HUES6 (cell line): ENCODE measurements around the gene ETNK2.
A peak's percentile ranks its signal among the peaks of the same experiment; 100 is the strongest.
"Not testable (repeated sequence)": the region's sequence is repeated elsewhere in the genome, so short reads cannot be mapped to it uniquely, and the experiment has no call there.

Source experiments
- H3K27ac ChIP-seq: 2 replicates; pipeline ENCODE4 v1.7.0; 2013; ENCODE audit warnings: low read depth, mild to moderate bottlenecking, low read length, inconsistent platforms
- H3K27me3 ChIP-seq: 2 replicates; pipeline ENCODE4 v1.6.1; 2013; ENCODE audit warnings: low read length; ENCODE audit not compliant: control insufficient read depth, insufficient read depth
- H3K36me3 ChIP-seq: 2 replicates; pipeline ENCODE4 v1.6.1; 2013; ENCODE audit warnings: low read length; ENCODE audit not compliant: control insufficient read depth, insufficient read depth
- H3K4me1 ChIP-seq: 2 replicates; pipeline ENCODE4 v1.6.1; 2013; ENCODE audit warnings: low read length; ENCODE audit not compliant: control insufficient read depth, insufficient read depth
- H3K4me3 ChIP-seq: 2 replicates; pipeline ENCODE4 v1.5.1; 2013; ENCODE audit warnings: low read depth, low read length
- H3K9ac ChIP-seq: one replicate; pipeline ENCODE4 v1.6.1; 2013; ENCODE audit warnings: mild to moderate bottlenecking, low read length
- H3K9me3 ChIP-seq: 2 replicates; pipeline ENCODE4 v1.6.1; 2013; ENCODE audit warnings: low read depth, low read length; ENCODE audit not compliant: control insufficient read depth, insufficient read depth

The ETNK2 gene

DNA sequence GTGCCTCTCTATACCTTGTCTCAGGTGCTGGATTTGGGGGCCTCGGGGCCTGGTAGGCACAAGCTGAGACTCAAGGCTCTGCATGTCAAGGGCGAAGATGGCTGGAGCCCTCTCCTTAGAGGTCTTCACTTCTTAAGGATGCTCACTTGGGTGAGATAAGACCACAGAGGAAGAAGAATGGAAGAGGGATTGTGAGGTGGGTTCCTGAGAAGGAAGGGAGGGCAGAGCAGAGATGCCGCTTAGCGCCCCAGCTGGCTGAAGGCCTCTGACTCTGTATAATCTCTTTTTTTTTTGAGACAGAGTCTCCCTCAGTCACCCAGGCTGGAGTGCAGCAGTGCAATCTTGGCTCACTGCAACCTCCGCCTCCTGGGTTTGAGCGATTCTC is 46.7 kb downstream of the ETNK2 start:
- H3K36me3 ChIP-seq = no peaks in the 10 kb centered on the region
- no peak overlapping the region for H3K9ac ChIP-seq
- no peak overlapping the region for H3K27ac ChIP-seq
- H3K4me1 ChIP-seq = peaks cover 71% of the 10 kb centered on the region
- H3K9me3 ChIP-seq = no peaks in the 10 kb centered on the region
- no peaks in the 10 kb centered on the region for H3K27me3 ChIP-seq
- H3K4me3 ChIP-seq = no peak overlapping the region

GRCh38 chr1:204104331-204105130 is 47.3 kb downstream of the ETNK2 start:
- H3K4me1 ChIP-seq = peaks cover 70% of the 10 kb centered on the region
- H3K9me3 ChIP-seq = no peaks in the 10 kb centered on the region
- H3K27me3 ChIP-seq = no peaks in the 10 kb centered on the region
- no peaks in the 10 kb centered on the region for H3K36me3 ChIP-seq
- no peak overlapping the region for H3K4me3 ChIP-seq
- no peak overlapping the region for H3K9ac ChIP-seq
- no peak overlapping the region for H3K27ac ChIP-seq

GRCh38 chr1:204103431-204103741 is 48.5 kb downstream of the ETNK2 start:
- Histone ChIP-seq H3K4me3 (no peak overlapping the region), H3K27me3 (no peaks in the 10 kb centered on the region), H3K36me3 (no peaks in the 10 kb centered on the region), H3K9me3 (no peaks in the 10 kb centered on the region), H3K27ac (no peak overlapping the region), H3K4me1 (peaks cover 66% of the 10 kb centered on the region), H3K9ac (no peak overlapping the region)

- no peak overlapping the region for H3K9ac ChIP-seq
- H3K4me3 ChIP-seq = no peak overlapping the region
- no peaks in the 10 kb centered on the region for H3K36me3 ChIP-seq
- H3K27ac ChIP-seq = no peak overlapping the region
- H3K9me3 ChIP-seq = no peaks in the 10 kb centered on the region
- H3K27me3 ChIP-seq = no peaks in the 10 kb centered on the region
- peaks cover 61% of the 10 kb centered on the region for H3K4me1 ChIP-seq
Observed at GRCh38 chr1:204102739-204103430, 49.0 kb downstream of the ETNK2 start.

GRCh38 chr1:204102029-204102611 is 49.7 kb downstream of the ETNK2 start:
- no peak overlapping the region for H3K4me3 ChIP-seq
- H3K27me3 ChIP-seq = no peaks in the 10 kb centered on the region
- H3K4me1 ChIP-seq = peaks cover 53% of the 10 kb centered on the region
- no peak overlapping the region for H3K9ac ChIP-seq
- no peak overlapping the region for H3K27ac ChIP-seq
- H3K9me3 ChIP-seq = no peaks in the 10 kb centered on the region
- no peaks in the 10 kb centered on the region for H3K36me3 ChIP-seq

GRCh38 chr1:204099754-204100153 is 52.1 kb downstream of the ETNK2 start:
- not testable (repeated sequence) for H3K4me3 ChIP-seq, H3K9me3 ChIP-seq, H3K27me3 ChIP-seq, H3K27ac ChIP-seq, H3K9ac ChIP-seq, H3K36me3 ChIP-seq
- H3K4me1 ChIP-seq = peaks cover 60% of the 10 kb centered on the region

DNA sequence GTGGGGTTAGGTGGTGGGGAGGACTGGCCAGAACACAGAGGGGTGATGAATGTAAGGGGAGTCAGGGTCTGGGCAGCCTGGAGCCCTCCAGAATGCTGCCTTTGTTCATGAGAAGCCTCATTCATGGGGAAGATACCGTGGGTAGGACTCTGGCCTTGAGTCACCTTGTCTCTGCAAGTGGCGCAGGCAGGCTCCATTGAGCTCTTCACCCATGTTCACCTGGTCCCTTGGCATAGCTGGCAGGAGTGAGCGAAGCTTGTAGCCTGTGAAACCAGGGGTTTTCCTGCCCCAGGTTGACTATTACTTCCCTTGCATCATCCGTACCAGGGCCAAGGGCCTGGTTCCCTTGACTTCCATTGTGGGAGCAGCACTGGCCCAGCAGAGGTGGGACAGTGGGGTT is 53.2 kb downstream of the ETNK2 start:
- H3K4me1 ChIP-seq = peaks cover 60% of the 10 kb centered on the region
- H3K27ac ChIP-seq = no peak overlapping the region
- no peaks in the 10 kb centered on the region for H3K27me3 ChIP-seq
- H3K9ac ChIP-seq = no peak overlapping the region
- no peaks in the 10 kb centered on the region for H3K9me3 ChIP-seq
- H3K4me3 ChIP-seq = no peak overlapping the region
- no peaks in the 10 kb centered on the region for H3K36me3 ChIP-seq

DNA sequence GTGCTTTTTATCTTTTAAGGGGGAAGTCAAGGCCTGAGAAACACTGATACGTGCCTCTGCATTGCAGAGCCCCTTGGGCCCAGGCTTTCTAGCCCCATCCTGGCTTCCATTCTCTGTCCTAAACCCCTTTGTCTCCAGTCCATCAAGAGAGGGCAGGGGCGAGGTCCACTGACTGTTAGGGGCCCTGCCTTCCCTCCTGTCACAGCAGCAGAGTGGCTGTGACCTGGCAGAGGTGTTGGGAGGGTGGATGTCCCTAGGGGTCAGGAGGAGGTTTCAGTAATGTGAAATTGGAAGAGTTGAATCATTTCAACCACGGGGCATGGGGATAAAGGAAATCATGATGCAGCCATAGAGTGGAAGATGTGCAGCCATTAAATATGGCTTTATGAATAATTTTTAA is 54.9 kb downstream of the ETNK2 start:
- Histone ChIP-seq H3K9me3 (no peaks in the 10 kb centered on the region), H3K27me3 (no peaks in the 10 kb centered on the region), H3K27ac (no peak overlapping the region), H3K9ac (no peak overlapping the region), H3K4me1 (peaks cover 55% of the 10 kb centered on the region), H3K36me3 (no peaks in the 10 kb centered on the region), H3K4me3 (no peak overlapping the region)

DNA sequence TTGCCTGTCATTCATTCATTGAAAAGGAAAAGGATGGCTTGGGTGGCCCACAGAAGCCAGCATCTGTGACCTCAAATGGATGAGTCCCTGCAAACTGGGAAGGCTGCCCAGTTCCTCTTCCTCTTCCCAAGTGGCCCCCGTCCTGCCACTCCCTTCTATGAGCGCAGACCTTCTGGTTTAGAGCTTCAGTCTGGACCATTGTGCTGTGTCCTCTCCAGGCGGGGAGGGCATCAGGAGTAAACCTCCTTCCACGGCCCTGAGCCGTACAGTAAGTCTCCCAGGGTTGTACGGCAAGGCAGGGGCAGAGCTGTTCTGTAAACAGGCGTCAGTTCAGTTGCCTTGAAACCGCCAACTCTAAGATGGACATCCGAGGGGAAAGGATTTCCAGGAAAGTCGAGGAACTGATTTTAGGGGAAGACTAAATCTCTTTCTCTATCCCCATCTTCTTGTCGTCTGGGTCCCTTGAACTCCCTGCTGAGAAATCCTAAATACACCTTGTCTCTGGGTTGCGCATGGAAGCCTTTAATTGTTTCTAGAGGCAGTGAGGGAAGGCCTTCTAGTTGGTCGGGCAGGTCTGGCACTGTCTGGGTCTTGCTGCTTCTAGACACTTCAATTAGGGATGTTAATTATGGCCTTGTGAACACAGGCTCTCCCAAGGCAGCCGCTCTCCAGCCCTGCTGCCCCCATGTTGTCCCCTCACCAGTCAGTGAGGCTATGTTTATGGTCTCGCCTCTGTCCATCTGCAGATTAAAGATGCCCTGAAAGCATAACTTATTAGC is 56.8 kb downstream of the ETNK2 start:
- Histone ChIP-seq H3K4me3 (no peak overlapping the region), H3K9ac (no peak overlapping the region), H3K36me3 (no peaks in the 10 kb centered on the region), H3K27me3 (no peaks in the 10 kb centered on the region), H3K4me1 (peaks cover 52% of the 10 kb centered on the region), H3K9me3 (no peaks in the 10 kb centered on the region), H3K27ac (no peak overlapping the region)

GRCh38 chr1:204094313-204094729 is 57.5 kb downstream of the ETNK2 start:
- H3K27ac ChIP-seq = no peak overlapping the region
- no peak overlapping the region for H3K9ac ChIP-seq
- H3K4me1 ChIP-seq = peaks cover 59% of the 10 kb centered on the region
- H3K27me3 ChIP-seq = no peaks in the 10 kb centered on the region
- peak overlapping the region; percentile 9; the same call in 1 of the 2 replicates for H3K4me3 ChIP-seq
- H3K9me3 ChIP-seq = no peaks in the 10 kb centered on the region
- H3K36me3 ChIP-seq = no peaks in the 10 kb centered on the region

DNA sequence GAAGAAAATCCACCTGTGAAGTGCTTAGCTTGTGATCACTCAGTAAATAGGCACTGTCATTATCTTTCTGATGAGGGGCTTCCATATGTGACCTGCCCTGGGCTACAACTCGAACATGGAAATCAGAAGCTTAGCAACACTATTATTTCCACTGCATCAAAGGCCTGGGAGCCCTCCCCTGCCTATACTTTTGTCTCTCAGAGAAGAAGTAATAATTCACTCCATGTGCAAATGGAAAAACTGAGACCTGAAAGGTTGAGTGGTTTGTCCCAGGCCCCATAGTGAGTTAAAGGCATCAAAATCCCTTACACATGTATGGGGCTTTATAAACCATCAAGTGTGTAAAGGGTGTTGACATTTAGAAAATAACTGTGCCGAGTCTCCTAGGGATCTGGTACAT is 58.1 kb downstream of the ETNK2 start:
- Histone ChIP-seq H3K4me3 (0 out of 2 replicates have a peak overlapping the region, but pooled peaks have one; percentile 9), H3K4me1 (peaks cover 64% of the 10 kb centered on the region), H3K9ac (no peak overlapping the region), H3K27me3 (no peaks in the 10 kb centered on the region), H3K27ac (no peak overlapping the region), H3K9me3 (no peaks in the 10 kb centered on the region), H3K36me3 (no peaks in the 10 kb centered on the region)
